Measurements from ENCODE around the gene NPC1.
"Not testable (repeated sequence)": the region's sequence is repeated elsewhere in the genome, so short reads cannot be mapped to it uniquely, and the experiment has no call there.

Gene NPC1

GRCh38 chr18:23609390-23610023, 23.2 kb upstream of the NPC1 start:
- no peak for DNase-seq (ENCODE audit: low read depth)

DNA sequence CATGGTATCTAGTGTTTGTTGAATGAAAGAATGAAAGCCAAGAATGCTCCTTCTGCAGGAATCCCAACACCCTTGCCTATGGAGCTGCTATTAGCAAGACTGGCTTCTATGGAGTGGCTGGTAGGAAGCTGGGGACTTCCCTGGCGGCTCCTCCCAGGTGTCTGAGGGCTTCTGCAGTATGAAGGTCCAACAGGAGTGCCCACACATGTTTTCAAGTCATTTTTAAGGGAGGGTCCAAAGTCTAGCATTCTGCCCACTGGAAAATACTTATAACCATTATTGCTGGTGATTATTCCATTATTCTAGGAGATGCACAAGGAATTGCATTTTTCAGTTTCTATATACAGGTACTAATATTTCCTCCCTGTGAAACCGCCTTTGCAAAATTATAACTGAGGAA, 21.9 kb upstream of the NPC1 start:
- DNase-seq (ENCODE audit: low read depth) = no peak

DNA sequence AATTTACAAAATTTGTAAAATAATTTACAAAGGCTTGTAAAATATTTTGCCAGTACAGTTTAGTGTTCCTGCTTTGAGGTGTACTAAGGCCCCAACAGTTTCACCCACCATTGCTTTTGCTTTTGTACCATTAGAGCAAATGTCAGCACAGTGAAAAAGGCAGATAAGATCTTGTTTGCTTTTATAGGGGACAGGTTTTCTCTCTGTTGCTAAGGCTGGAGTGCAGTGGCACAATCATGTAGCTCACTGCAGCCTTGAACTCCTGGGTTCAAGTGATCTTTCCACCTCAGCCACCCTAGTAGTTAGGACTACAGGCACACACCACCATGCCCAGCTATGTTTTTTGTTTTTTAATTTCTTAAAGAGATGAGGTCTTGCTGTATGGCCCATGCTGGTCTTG, 19.6 kb upstream of the NPC1 start:
- no peak for DNase-seq (ENCODE audit: low read depth)

DNA sequence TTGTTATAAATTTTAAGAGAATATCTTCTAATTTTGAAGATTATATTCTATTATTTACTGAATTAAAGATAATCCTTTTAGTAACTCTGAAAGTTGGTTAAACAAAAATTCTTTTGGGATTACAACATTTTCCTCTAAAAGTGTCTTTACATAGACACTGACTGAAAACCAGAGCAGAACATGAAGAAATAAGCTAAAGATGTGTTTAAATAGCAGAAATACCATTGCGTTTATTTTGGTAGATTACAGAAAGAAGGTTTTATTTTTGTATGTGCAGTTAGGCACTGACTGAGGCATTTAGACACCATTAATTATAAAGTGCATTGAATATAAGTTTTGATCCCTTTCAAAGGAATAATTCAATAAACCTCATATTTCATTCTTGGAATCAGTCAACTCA, 13.5 kb upstream of the NPC1 start:
- no peak for DNase-seq (ENCODE audit: low read depth)

- no peak for DNase-seq (ENCODE audit: low read depth)
Observed at GRCh38 chr18:23596183-23596582, 9.9 kb upstream of the NPC1 start.

DNA sequence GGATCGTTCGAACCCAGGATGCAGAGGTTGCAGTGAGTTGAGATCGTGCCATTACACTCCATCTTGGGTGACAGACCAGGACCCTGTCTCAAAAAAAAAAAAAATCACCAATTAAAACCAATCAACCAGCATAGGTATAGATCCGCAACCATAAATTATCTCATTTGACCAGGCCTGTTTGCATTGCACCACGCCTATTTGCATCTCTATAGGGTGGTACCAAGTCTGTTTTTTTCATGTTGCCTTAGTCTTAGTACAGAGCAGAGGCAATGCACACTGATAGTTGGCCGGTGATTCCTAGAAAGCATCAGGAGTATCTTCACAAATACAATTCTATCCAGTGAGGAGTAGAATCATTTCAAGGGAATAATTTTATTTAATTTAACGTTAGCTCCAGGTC, 9.3 kb upstream of the NPC1 start:
- no peak for DNase-seq (ENCODE audit: low read depth)

DNA sequence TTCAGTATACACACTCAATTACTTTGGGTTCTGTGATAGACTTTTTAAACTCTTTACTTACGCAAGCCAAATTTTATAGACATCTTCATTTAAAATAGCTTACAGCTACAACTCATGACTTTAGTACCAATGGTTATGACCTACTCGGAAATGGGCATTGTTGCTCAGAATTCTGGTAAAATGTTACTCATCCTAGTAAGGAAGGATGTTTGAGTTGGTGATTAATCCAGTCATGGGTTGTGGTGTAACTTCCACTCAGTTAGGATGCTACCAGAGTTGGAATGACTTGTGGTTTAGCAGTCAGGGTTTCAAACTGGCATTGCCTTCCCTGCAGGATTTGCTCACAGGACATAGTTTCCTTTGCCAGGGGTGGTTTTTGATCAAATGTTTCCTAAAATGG, 7.4 kb upstream of the NPC1 start:
- DNase-seq (ENCODE audit: low read depth) = no peak

DNA sequence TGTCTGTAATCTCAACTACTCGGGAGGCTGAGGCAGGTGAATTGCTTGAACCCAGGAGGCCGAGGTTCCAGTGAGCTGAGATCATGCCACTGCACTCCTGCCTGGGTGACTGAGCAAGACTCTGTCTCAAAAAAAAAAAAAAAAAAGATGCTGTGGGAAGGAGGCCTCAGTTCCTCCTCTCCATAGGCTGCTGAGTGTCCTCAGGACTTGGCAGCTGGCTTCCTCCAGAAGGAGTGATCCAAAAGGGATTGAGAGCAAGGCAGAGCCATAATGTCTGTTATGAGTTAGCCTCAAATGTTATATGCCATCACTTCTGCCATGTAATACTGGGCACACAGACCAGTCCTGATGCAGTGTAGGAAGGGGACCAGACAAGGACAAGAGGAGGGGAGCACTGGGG, 6.6 kb upstream of the NPC1 start:
- no peak for DNase-seq (ENCODE audit: low read depth)

- no peak for DNase-seq (ENCODE audit: low read depth)
Observed at GRCh38 chr18:23591011-23591410, 4.7 kb upstream of the NPC1 start.

DNA sequence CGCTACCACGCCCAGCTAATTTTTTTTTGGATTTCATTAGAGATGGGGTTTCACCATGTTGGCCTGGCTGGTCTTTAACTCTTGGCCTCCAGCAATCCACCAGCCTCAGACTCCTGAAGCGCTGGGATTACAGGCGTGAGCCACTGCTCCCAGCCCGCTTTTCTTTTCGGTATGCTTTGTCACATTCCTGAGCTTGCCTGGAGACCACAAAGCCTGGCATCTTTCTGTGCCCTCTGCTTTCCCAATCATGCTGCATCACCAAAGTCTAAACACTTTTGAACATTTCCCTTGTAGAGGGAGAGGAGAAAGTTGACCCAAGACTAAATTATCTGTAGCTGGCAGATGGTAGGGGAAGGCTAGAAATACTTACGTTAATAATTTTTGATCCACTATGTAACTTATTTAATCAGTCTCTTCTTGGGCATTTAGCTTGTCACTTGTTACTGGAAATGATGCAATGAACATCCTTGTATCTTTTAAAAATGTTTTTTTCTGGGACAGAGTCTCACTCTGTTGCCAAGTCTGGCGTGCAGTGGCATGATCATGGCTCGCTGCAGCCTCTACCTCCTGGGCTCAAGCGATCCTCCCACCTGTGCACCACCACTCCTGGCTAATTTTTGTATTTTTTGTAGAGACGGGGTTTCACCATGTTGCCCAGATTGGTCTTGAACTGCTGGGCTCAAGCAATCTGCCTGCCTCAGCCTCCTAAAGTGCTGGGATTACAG, 2.7 kb upstream of the NPC1 start:
- DNase-seq (ENCODE audit: low read depth) = no peak

- no peak for DNase-seq (ENCODE audit: low read depth)
Observed at GRCh38 chr18:23587220-23587642, 925 bp upstream of the NPC1 start.

DNA sequence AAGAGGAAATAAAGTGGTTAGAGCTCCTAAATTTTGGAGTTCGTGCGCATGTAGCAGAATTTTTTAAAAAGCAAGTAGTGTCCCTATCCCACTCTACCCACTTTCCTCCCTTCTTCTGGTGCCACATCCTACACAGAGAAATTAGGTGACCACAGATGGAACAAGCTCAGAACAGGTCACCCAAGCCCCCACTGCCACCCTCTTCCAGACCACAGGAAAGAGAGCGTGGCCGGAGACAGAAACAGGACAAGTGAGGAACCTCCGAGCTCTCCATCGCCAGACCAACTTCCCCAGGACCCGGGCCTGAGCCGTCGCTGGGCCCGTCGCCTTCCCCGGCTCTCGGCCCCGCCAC, 433 bp downstream of the NPC1 start:
- no peak for DNase-seq (ENCODE audit: low read depth)

GRCh38 chr18:23585007-23585871, 1.1 kb downstream of the NPC1 start:
- no peak for DNase-seq (ENCODE audit: low read depth)

- no peak for DNase-seq (ENCODE audit: low read depth)
Observed at GRCh38 chr18:23584019-23584983, 2.0 kb downstream of the NPC1 start.

DNA sequence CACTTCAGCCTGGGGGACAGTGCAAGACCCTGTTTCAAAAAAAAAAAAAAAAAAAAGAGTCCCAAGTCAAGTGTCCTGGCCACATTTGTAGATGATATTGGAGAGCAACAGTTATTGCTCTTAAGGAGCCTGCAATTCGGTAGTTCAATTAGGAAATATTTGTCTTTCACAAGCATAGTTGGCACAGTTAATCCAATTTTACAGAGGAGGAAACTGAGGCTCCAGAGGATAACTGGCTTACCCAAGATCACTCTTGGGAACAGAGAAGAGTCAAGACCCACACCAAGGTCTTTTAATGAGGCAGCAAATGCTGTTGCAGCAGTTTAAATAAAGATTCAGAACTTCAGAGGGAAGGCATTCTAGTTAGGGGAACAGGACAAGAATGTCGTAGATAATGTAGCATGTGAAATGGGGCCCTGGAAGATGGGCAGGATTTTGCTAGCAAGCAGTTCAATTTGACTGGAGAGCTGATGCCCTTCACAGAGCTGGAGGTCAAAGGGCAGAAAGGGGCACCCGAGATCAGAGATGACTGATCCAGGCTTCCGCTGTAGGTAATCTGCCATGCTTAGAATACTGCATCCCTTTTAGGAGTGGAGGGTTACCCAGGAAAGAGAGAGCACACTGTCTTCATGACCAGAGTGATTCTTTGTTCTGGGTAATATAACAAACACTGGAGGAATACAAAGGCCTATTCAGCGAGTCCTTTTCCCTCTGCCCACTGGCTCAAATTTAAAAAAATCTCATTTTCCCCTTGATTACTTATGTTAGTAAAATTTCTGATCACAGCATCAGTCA, 3.0 kb downstream of the NPC1 start:
- no peak for DNase-seq (ENCODE audit: low read depth)

DNA sequence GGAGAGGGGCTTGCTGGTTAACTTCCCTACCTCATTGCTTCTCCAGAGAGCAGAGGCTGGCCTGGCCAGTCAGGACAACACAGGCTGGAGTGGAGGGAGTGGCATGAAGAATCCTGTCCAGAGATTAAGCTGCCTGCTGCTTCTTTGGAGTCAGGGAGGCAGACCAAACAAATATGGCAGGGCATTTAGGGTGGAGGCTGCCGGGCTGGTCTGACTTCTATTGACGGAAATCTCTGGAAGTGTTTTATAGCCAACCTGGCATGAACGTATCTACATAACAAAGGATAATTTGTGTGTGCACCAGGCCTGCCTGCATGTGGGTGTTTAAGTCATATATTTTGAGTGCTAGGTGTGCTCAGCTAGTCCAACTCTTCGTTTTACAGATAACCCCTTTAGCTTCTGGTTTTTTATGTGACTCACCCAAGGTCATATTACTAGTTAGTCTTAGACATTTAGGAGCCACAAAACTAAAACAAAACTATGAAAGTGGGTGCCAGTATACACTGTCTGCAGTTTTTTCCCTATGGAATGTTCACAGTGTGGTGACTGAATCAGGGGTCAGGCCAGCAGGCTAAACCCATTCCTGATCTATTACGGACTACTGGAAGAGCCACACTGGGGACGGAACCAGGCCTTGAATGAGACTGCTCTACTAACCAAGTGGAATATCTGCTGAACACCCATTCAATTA, 5.5 kb downstream of the NPC1 start:
- DNase-seq (ENCODE audit: low read depth) = no peak

DNA sequence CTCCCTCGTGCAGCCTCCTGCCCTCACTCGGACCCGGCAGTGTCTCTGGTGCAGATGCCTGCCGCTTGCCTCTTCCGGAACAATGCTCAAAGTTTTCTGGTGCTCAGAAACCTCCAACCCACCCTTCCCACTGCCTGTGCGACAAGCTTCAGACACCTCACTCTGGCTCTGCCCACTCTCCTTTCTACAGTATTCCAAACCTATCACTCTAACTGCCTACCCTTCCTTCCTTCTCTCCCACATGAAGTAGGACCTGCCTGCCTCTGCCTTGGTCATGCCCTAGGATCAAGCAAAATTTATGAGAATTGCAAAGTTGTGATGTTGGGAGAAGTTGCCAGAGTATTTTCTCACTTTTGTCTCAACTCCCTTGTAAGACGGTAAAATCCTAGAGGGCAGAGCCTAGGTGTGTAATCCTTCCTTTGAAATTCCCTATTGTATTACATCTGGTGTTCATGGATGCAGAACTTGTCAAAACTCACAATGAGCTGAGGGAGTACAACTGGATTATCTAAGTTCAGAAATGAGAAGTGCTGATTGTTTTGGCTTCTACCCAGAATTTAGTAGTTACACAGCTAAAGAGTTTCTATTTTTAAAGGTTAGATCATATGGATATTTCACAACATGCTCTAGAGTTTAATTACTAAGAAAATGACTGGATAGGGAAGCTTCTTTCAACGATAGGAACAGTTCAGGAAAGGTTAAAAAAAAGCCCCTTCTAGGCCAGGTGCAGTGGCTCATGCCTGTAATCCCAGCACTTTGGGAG, 7.2 kb downstream of the NPC1 start:
- DNase-seq (ENCODE audit: low read depth) = no peak

DNA sequence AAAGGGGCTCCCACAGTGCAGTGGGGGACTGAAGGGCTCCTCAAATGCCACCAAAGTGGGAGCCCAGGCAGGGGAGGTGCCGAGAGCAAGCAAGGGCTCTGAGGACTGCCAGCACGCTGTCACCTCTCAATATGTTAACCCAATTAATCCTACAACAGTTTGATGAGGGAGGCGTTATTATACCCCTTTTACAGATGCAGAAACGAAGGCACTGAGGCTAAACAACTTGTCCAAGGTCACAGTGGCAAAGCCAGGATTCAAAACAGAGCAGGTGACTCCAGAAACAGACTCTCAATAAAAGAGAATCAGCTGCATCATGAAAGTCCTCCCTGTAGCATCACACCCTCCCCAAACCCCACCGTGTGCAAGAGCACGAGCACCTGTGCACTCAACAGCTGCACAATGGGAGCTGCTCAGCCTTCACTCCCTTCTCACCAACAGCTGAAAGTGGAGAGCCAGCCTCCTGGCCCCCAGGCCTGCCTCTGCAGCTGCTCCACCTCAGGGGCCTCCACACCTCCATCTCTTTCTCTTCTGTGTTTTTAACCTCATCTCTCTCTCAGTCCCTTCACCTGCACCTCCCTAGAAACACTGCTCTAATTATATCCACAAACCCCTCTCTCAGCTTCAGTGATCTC, 8.1 kb downstream of the NPC1 start:
- no peak for DNase-seq (ENCODE audit: low read depth)

DNA sequence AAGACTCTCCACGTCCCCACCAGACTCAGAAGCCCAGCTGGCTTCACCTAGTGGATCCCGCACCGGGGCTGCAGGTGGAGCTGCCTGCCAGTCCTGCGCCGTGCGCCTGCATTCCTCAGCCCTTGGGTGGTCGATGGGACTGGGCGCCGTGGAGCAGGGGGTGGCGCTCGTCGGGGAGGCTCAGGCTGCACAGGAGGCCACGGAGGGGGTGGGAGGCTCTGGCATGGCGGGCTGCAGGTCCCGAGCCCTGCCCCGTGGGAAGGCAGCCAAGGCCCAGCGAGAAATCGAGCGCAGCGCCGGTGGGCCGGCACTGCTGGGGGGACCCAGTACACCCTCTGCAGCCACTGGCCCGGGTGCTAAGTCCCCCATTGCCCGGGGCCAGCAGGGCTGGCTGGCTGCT, 8.8 kb downstream of the NPC1 start:
- not testable (repeated sequence) for DNase-seq (ENCODE audit: low read depth)
